Putamen (tissue), 1 donor: ENCODE results near the gene MARK1.
A peak's percentile ranks its signal among the peaks of the same experiment; 100 is the strongest.
"Not testable (repeated sequence)": the region's sequence is repeated elsewhere in the genome, so short reads cannot be mapped to it uniquely, and the experiment has no call there.

Experiments used
- DNase-seq: peaks from one replicate; pipeline ENCODE4 v3.0.0-alpha.2; 2016; ENCODE audit warnings: low spot score

MARK1 gene

GRCh38 chr1:220628431-220628830 lies 100.5 kb downstream of the MARK1 start:
- DNase-seq, result no peak

GRCh38 chr1:220631238-220631815 lies 103.4 kb downstream of the MARK1 start:
- no peak for DNase-seq

GRCh38 chr1:220637759-220638158 lies 109.8 kb downstream of the MARK1 start:
- no peak for DNase-seq

DNA sequence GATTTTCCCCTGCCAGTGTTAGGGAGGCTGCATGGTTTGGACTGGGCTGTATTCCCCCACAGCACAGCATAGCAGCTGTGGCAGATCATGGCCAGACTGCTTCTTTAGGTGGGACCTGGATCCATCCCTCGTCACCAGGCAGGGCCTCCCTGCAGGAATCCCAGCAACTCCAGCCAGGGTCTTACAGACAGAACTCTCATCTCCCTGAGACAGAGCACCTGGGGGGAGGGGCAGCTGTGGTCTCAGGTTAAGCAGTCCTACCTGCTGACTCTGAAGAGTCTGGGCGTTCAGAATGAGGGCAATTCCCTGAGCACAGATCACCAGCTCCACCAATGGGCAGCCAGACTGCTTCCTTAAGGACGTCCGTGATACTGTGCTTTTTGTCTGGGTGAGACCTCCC lies 114.3 kb downstream of the MARK1 start:
- no peak for DNase-seq

GRCh38 chr1:220652995-220653394 lies 125.1 kb downstream of the MARK1 start:
- no peak for DNase-seq

- DNase-seq, result no peak
Measured at GRCh38 chr1:220655509-220655908, 127.6 kb downstream of the MARK1 start.

DNA sequence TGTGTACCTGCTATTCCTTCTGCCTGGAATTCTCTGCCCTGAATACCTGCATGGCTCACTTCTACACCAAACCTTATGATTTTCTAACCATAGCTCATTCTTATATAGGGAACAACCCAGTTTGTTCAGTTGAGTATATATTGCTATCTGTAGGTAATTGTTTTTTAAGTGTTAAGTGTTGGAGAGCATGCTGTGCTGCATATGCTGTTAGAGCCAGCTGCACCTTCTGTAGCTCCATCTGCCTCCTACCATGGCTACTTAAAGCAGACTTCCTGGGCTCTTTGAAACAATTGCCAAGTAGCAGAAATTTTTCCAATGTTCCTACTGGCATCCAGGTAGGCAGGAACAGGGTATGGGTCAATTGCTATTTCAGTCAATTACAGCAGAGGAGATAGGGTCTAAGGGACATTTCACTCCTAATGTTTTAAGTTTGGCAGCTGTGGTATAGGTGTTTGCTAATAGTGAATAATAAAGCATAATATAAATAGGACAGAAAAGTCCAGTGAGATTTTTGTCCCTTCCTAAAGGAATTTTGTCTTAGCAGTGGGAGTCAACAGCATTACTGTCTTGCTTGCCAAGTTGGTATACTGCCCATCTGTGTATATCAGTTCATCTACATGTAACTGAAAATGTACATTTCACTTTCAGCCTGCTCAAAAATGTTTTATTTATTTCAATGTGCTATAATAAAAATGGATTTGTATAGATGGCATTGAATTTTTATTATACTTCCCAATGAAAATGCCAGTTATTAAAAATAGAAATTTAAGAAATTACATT lies 128.2 kb downstream of the MARK1 start:
- no peak for DNase-seq

DNA sequence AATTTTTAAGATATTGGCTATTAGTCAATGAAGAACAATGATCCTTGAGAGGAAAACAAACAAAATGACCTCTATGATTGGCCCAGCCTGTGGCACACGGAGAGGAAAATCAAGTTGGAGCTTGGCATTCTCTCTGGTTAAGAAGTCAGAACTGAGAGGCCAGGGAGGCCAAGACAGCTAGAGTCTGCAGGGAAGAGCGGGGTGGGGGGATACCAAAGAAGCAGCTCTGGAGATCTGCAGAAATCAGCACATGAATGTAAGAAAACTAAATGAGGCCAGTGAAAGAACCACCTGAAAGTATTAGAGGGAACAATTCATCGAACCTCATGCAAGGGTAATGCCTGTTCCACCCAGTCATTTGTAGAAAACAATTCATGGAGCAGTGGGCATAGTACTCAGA lies 138.4 kb downstream of the MARK1 start:
- no peak for DNase-seq

DNA sequence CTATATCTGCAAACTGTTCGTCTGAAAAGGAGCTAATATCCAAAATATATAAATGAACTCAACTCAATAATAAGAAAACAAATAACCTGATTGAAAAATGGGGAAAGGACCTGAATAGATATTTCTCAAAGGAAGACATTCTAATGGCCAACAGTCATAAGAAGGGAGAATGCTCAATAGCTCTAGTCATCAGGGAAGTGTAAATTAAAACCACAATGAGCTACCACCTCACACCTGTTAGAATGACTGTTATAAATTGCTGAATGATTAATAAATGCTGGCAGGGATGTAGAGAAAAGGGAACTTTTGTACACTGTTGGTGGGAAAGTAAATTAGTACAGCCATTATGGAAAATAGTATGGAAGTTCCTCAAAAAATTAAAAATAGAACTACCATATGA lies 141.1 kb downstream of the MARK1 start:
- DNase-seq, result no peak

DNA sequence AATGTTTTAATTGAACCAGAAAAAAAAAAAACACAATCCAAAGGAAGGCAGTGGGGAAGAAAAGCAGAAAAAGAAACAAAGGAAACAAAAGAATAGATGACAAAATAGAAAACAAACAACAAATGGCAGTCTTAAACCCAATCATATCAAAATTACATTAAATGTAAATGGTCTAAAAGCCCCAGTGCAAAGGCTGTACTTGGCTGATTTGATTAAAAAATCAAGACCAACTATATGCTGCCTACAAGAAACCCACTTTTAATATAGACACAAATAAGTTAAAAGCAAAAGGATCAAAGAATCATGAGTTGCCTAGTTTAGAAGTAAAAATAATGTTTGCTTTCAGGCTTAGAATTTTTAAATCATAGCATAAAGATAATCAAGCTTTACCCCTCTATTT lies 142.4 kb downstream of the MARK1 start:
- DNase-seq, result no peak

DNA sequence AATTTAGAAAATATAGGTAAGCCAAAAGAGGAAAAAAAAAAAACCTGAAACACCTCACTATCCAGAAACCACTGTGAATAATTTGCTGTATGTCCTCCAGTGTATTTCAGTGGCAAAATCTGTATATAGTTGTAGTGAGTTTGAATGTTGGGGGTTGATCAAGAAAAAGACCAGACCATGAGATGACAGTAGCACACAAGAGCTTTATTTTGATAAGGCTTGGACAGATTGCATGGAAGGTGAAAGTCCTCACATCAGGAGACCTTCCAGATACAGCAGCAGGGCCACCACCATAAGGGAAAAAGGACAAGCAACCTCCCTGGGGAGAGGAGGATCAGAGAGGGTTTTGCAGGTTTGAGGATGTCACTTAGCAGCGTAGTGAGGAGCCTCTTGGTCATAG lies 146.0 kb downstream of the MARK1 start:
- no peak for DNase-seq

DNA sequence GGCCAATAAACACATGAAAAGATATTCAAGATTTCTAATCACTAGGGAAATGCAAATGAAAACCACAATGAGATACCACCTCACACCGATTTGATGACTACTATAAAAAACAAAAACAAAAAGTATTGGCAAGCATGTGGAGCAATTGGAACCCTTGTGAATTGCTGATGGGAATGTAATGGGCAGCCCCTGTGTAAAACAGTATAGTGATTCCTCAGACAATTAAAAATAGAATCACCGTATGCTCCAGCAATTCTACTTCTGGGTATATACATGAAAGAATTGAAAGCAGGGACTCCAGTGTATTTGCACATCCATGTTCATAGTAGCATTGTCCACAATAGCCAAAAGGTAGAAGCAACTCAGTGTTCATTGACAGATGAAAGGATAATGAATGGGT lies 149.3 kb downstream of the MARK1 start:
- DNase-seq, result no peak

DNA sequence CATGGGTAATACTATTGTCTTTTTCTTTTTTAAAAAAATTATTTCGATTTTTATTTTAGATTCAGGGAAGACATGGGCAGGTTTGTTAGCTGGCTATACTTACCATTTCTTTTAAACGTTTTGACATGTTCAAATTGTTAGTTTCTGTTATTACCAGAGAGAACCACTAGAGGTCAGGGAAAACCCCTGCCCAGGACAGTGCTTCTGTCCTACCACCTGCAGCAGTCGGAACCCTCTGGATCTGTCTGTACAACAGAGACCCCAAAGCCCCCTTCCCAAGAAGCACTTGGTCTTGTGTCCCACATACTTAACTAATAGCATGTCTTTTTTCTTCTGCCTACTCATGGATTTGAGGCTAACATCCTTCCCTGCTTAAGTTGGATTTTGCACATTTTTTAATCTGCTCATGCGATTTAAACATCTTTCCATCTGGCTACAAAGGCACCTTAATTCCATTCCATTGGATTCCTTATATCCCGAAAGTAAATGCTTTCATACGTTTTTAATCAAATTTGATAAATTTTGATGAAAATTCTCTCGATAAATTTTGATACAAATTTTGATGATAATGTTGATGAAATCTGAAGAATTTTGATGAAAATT lies 152.2 kb downstream of the MARK1 start:
- DNase-seq, result no peak

DNA sequence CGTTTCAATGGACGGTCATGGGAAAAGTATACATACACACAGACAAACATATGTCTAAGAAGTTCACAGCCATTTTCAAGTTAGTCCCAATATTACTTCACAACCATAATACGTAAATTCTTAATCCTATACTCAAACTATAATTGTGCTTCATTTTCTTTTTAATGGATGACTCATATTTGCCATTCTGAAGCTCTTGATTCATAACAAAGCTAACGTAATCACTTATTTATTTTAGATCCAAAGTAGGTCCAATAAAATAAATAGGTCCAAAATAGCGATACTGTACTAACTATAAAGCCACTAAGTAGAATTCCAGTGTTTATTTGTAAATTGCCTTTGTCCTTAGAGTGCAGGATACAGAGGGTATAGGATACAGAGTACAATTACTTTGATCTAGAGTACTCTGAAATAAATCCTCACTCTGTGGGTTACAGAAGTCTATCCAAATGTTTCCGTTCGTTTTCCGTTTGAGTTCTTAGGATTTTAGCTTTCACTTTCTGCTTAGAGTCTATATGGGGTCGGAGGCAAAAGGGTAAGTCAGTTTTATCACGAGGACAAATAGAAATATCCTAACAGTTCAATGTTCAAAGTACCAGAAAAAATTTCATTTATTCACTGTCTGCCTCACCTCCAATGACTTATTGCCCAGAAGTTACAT lies 153.4 kb downstream of the MARK1 start:
- DNase-seq, result no peak

DNA sequence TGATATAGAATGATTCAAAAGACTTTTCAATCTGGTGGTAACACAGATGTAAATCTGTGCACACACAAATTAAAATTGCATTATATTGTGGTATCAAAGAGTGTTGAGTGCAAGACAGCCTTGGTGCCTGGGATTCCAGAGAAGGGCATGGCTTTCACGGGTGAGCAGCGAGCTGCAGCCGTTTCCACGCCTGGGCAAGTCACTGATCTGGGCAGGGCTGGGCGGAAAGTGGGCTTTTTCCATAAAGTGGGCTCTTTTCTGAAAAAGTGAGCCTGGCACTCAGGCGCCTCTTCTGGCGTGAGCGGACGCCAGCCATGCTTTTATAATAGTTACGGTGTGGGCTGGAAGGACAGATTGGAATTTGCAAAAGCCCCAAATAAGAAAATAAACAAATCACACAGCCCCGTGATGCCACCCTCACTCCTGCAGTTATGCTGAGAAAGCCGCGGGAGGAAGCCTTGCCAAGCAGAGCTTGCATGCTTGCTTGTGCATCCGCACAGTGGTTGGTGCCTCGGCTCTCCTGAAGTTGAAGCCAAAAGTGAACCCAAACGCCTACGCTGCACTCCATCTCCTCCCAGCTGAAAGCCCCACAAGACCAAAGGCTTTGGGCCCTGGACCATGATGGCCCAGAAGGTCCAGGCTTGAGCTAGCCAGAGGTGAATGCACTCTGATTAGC lies 155.1 kb downstream of the MARK1 start:
- DNase-seq, result no peak

DNA sequence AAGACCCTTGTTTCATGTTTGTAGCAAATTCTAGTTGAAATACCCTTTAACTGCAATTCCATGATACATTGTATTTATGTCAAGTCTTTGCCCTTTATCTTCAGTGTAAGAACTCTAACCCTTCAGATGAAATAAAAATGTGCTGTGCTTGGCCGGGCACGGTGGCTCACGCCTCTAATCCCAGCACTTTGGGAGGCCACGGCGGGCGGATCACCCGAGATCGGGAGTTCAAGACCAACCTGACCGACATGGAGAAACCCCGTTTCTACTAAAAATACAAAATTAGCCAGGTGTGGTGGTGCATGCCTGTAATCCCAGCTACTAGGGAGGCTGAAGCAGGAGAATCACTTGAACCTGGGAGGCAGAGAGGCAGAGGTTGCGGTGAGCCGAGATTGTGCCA lies 155.8 kb downstream of the MARK1 start:
- not testable (repeated sequence) for DNase-seq

DNA sequence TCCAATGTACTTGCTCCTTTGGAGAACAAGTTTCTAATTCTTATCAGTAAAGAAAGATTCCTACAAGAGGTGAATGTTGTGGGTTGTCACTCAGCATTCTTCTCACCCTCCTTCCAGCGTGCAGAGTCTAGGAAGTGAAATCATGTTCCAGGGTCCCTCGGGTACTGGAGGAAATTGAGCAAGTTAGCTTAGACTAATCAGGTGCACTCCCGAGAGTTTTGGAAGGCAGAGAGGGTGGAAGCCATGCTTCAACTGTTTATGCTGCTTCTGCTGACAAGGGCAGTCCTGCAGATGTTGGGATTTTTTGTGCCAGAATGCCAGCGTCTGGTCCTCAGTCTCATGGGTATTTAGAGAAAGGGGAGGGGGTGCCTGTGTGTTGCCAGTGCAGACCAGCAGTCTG lies 157.0 kb downstream of the MARK1 start:
- no peak for DNase-seq

GRCh38 chr1:220685879-220686278 lies 157.9 kb downstream of the MARK1 start:
- DNase-seq, result no peak

DNA sequence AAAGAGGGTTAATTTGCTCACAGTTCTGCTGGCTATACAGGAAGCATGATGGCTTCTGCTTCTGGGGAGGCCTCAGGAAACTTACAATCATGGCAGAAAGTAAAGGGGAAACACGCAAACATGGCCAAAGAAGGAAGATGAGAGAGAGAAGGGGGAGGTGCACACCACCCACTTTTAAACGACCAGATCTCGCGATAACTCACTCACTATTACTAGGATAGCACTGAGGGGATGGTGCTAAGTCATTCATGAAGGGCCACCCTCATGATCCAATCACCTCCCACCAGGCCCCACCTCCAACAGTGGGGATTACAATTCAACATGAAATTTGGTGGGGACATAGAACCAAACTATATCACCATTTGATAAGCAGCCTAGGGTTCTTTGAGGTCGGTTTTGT lies 159.9 kb downstream of the MARK1 start:
- DNase-seq, result no peak

- no peak for DNase-seq
Measured at GRCh38 chr1:220689666-220690065, 161.7 kb downstream of the MARK1 start.

DNA sequence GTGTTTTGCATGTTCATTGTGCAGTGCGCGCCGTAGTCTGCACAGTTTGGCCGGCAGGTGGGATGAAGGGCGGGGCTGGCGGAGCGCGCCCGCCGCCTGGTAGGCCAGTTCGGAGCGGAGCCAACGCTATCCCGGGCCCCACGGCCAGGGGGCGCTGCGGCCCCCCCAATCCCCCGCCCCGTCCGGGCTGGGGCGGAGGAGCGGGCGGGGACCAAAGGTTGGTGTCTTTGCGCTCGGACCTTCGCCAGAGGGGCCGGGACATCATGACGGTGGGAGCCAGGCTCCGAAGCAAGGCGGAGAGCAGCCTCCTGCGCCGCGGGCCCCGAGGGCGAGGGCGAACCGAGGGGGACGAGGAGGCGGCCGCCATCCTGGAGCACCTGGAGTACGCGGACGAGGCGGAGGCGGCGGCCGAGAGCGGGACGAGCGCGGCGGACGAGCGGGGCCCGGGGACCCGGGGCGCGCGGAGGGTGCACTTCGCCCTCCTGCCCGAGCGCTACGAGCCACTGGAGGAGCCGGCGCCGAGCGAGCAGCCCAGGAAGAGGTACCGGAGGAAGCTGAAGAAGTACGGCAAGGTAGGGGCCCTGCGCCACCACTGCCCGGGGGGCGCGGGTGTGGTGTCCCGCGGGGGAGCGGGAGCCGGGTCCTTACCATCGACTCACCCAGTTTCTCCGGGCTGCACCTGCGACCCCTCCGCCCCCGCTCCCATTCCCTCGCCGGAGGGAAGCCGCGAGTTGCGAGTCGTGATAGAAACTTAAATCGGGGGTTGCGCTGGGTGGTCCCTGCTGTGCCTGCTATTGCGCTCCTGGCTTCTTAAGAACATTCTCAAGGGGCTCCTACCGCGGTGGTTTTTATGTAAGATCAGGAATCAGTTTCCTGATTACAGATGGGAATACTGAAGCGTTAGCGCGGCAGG lies 162.5 kb downstream of the MARK1 start, which contains the start of gene C1orf115:
C1orf115 (plus strand) TSS at position 224 of the 913 bp plus-strand sequence; CDS start at position 264, 40 bp downstream.
- DNase-seq, result peak; percentile 58
